Peyer's patch (tissue), 4 donors: Measurements from ENCODE around the gene MIER2.

Experiments used
- CTCF ChIP-seq, 6 experiments: fragments of 450-650 bp in 4 of 6; fragments of 200-600 bp in 2 of 6; sonication (generic) in 1 of 6; IDR thresholded peaks; one replicate each; pipeline ENCODE4 v1.5.1; 2017 to 2019; ENCODE audit warnings: antibody characterized with exemption in 6 of 6, mild to moderate bottlenecking in 3 of 6, moderate library complexity in 1 of 6
- POLR2A ChIP-seq, 2 donors: fragments of 450-650 bp; IDR thresholded peaks; one replicate each; pipeline ENCODE4 v1.5.1; 2017; ENCODE audit warnings: antibody characterized with exemption in 2 of 2, mild to moderate bottlenecking in 2 of 2, moderate library complexity in 2 of 2

DNA sequence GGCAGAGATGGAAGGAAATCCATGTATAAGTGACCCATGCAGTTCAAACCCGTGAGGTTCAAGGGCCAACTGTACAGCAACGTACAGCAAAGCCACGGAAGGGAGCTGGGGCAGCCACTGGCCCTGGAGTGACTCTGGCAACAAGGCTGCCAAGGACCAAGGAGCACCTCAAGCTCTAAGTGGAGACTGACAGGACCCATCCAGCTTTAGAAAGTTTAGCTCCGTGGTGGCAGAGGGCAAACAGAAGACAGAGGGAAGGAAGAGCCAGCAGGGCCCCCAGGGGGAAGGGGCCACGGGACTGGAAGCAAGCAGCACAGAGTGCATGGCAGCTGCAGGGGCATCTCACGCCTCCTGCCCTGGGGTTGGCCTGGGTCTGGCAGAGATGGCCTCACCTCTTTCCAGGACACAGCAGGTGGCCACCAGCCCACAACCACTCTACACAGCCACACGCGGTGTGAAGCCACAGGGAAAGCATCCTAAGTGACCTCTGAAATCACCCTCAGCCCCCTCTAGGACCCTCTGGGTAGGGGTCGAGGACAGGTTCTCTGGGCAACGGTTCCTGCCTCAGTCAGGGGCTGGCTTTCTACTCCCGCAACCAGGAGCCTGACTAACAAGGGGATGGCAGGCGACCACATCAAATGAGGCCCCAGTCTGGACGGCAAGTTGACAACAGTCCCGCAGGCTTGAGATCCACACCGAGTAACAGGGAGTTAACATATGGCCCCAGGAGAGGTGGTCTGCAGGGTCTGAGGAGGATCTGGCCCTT lies 3.8 kb downstream of the MIER2 start:
- TF ChIP-seq CTCF (IDR thresholded peaks at IDR 0.05) (no peak), POLR2A (IDR thresholded peaks at IDR 0.05) (no peak)
